HG03469 (cell line): ENCODE data around the gene ARRDC3.
"Not testable (repeated sequence)": the region's sequence is repeated elsewhere in the genome, so short reads cannot be mapped to it uniquely, and the experiment has no call there.

ENCODE experiments used
- ATAC-seq: cut with Tn5 transposase; IDR thresholded peaks from one replicate; pipeline ENCODE4 v1.9.1; 2021; ENCODE audit warnings: mild to moderate bottlenecking, moderate library complexity, moderate number of reproducible peaks; ENCODE audit not compliant: unreplicated experiment

ARRDC3 gene

GRCh38 chr5:91383027-91383955, at the start of gene ARRDC3:
Gene ARRDC3, minus strand, starts transcription at chr5:91383317. Its CDS starts 225 bp downstream, at chr5:91383092.
- ATAC-seq, result peak; percentile 40

DNA sequence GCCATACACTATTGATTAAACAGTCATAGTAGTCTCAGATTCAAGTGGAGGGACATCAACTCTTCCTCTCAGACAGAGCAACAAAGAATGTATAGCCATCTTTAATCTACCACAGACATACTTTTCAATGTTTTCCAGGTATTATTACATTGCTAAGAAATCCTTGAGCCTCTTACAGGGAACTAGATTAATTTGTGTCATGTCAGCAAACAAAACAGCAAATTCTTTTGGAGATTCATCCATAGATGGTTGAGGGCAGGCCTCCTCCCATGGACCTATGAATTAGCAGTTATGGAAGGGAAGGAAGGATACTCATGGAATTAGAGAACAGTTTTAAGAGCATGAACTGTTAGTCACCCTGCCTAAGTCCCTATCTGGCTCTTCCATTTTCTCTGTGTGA, 47.8 kb upstream of the ARRDC3 start:
- ATAC-seq, result no peak

- ATAC-seq, result no peak
Measured at GRCh38 chr5:91424638-91425436, 41.7 kb upstream of the ARRDC3 start.

DNA sequence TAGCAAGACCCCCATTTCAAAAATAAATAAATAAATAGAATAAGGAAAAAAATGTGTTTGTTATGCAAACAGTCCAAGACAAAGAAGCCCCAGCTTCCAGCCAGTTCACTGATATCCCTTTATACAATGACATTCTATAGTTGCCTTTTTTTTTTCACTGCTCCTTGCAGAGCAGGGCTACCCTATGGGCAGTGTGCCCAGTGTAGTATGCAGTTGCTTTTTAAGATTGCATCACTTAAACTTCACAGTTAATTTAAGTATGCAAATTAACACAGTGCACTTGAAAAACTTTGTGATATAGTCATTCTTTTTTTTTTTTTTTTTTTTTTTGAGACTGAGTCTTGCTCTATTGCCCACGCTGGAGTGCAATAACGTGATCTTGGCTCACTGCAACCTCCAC, 40.8 kb upstream of the ARRDC3 start:
- no peak for ATAC-seq

DNA sequence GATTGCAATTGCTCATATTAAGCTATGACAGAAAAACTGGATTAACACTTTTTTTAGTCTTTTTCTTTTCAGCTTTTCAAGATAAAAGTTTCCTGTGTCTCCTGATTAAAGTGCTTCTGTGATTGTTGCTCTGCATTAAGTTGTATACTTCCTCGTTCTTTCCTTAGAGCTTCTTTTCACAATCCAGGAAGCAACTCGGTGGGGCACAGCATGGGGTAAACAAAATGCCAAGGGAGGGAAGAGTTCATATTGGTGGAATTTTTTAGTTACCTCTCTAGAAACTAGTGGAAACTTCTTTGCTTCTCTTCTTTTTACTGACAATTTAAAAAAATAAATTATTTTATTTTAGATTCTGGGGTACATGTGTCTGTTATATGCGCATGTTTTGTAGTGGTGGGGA, 37.8 kb upstream of the ARRDC3 start:
- ATAC-seq, result no peak

DNA sequence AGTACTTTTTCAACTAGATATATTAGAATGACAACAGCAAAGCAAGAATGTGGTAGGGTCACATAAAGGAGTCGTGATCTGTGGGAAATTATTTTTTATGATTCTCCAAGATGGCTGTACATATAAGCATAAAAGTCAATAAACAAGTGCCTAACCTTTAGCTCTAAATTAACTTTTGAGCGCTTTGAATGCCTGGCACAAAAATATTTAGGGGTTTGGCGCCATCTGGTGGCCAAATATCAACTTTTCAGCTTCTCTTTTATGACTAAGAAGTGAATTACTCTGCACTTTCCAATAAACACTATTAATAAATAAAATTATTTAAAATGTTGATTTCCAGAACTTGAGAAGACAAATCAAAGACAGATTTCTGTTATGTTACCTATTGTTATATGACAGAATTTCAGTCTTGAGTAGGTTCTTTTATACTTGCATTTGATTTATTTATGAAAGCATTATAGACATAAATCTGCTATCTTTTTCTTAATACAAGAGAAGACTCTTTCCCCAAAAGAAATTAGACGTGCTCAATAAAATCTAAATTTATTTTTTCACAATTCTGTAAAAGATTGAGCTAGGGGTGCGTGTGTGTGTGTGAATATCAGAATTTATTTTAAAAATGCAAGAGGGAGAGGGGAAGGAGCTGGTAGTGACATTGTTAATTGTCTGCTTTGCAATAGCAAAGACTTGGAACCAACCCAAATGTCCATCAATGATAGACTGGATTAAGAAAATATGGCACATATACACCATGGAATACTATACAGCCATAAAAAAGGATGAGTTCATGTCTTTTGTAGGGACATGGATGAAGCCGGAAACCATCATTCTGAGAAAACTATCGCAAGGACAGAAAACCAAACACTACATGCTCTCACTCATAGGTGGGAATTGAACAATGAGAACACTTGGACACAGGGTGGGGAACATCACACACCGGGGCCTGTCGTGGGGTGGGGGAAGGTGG, 36.7 kb upstream of the ARRDC3 start:
- ATAC-seq, result no peak

DNA sequence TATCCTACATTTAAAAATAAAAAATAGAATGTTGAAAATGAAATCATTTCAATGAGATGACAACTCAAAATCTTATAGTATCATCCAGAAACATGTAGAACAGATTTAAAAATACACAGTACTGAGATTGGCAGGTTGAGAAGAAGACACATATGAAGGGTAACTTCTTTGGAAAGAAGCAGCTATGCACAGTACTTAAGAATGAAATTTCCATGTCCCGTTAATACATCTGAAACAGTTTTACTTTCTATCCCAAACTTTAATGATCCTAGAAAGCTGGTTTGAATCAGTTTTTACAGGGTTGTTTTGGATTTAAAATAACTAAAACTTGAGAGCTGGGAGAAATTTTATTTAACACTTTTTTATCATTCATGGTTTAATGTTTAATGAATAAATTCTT, 36.0 kb upstream of the ARRDC3 start:
- no peak for ATAC-seq

- ATAC-seq, result no peak
Measured at GRCh38 chr5:91418158-91418557, 35.0 kb upstream of the ARRDC3 start.

DNA sequence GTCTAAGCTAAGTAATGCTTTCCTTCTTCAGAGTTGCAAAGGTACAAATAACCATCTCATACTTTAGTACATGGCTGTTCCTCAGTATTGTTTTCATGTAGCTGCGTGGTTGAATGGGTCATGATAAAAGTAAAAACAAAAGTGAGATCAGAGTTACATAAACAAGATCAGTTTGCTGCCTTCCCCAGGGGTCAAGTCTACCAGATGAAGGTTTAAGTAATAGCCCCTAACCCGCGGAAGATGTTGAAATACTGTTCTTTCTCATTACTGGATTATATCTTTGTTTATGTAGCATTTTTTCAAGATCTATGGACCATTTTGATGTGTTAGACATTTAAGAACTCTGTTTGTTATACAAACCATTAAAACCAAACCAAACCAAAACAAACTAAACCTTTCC, 34.1 kb upstream of the ARRDC3 start:
- no peak for ATAC-seq

DNA sequence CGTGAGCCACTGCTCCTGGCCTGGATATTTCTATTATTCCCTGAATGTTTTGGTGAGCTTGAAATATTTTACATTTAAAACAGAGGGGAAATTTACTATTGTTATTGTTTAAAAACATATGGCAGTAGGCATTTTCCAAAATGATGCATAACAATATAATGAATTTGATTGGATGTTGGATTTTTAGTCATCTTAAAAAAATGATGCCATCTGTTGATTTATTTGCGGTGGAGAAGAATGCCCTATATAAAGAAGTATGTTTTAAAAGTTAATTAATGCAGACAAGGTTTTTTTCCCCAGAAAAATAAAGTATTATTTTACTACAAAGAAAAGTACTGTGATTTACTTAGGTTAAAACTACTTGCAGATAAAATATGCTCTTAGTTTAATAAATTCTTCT, 33.4 kb upstream of the ARRDC3 start:
- ATAC-seq, result no peak

- no peak for ATAC-seq
Measured at GRCh38 chr5:91409304-91409703, 26.2 kb upstream of the ARRDC3 start.

DNA sequence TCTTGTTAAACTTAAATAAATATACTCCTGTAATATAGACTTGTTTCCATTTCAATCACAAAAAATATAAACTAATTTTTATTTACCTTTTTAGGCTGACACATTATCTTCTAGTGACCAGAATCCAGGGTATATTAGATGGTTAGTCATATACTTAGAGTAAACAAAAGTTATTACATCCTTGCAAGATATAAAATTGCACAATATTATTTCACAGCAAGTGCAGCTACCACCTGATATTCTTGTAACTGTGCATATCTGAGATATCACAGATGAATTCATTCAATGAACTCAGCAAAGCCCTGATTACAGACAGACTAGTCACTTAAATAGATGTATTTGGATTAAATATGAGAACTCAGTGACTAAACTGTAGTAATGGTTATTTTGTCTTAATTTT, 25.6 kb upstream of the ARRDC3 start:
- no peak for ATAC-seq

DNA sequence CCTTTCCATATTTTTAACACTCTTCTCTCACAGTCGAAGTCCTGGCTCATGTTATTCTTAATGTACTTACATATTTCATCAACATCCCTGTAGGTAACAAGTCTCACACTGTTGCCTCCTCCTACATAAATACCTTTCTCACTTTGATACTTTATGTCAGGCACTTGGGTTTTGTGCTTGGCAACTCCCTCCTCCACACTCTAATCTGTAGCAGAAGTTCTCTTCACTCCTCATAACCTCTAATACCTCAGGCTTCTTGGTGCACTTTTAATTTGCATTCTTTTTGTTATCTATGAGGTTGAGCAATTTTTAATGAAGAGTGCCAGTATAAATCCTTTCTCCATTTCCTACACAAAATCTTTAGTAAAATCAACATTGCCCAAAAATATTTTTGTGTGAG, 24.1 kb upstream of the ARRDC3 start:
- no peak for ATAC-seq

DNA sequence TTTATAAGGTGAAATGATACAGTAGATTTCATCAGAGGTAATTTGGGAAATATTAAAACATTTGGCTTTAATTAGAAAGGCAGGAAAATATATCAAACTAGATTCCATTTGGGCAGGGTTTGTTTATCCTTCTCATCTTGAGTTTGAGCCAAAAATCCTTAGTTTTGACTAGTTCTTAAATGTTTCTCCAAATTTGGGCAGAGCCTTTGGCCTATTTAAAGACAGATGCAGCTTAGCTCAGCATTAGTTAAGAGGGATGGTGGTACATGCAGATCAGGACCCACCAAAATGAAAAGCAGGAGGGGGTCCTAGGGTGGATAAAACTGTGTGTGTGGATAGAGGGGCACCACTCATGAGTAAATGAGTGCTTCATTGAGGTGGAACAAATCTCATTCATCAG, 20.3 kb upstream of the ARRDC3 start:
- ATAC-seq, result no peak

DNA sequence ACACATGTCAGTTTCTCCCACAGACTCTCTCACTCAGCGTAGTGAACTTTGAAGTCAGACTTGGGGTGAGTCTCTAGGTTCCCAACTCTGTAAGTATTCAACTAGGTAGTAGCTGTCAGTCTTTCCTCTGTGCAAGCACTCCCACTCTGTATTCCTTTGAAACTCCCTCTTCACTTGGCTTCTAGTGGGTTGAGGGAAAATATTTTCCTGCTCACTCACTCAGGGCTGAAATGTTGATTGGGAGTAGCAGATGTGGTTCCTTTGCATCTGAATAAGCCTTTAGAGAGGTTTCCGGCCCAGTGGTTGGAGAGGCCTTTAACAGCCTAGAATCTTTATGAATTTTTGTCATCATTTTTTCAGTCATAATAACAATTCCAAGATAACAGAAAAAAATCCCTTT, 18.1 kb upstream of the ARRDC3 start:
- ATAC-seq, result no peak

DNA sequence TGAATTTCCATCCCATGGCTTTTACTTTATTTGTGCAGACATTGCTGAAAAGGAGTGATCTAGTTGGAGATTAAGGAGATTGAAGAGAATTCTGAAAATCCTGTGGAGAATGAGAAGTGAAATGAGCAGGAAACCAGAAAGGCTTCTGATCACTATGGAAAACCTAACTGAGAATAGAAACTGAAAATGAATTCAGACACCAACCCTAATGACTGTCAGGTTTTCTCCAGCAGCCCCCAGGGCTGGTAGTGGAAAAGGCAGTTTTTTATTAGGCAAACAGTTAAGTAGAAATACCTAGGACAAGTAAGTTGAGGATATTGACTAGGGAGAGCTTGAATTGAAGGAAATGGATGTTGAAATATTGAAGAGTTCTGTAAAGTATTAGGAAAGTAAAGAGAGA, 14.7 kb upstream of the ARRDC3 start:
- ATAC-seq, result no peak

GRCh38 chr5:91390268-91390667, 7.2 kb upstream of the ARRDC3 start:
- ATAC-seq, result no peak

DNA sequence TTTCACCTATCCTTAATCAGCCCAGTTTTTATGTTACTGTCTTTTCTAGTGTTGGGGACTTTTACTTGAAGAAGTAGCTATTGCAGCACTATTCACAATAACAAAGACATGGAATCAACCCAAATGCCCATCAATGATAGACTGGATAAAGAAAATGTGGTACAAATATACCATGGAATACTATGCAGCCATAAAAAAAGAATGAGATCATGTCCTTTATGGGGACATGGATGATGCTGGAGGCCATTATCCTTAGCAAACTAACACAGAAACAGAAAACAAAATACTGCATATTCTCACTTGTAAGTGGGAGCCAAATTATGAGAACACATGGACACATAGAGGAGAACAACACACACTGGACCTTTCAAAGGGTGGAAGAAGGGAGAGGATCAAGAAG, 6.4 kb upstream of the ARRDC3 start:
- not testable (repeated sequence) for ATAC-seq

- no peak for ATAC-seq
Measured at GRCh38 chr5:91388362-91388761, 5.2 kb upstream of the ARRDC3 start.

DNA sequence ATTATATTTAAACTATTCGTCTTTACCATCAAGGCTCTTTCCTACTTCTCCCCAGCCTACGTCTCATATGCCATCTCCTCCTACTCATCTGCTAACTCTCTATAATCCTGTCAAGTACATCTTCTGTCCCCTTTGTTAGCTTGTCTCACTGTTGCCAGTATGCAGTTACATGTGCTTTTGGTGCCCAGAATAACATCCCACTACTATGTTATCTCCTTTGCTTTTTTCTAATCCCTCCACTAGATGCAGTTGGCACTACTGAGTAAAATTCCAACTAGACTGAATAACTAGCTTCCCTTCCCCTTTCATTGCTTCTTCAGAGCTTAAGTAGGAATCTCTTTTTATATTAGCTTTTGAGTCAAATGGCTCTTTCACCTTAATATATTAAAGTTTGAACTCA, 3.0 kb upstream of the ARRDC3 start:
- no peak for ATAC-seq

DNA sequence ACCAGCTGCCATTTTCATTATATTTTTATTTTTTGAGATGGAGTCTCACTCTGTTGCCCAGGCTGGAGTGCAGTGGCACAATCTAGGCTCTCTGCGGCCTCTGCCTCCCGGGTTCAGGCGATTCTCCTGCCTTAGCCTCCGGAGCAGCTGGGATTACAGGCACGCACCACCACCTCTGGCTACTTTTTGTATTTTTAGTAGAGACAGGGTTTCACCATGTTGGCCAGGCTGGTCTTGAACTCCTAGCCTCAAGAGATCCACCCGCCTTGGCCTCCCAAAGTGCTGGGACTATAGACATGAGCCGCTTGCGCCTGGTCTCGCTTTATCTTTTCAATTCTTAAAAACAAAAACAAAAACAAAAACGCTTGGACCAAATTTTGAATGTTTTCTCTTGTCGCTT, 2.5 kb upstream of the ARRDC3 start:
- not testable (repeated sequence) for ATAC-seq
